Measurements from ENCODE around the gene CPOX.
"Not testable (repeated sequence)": the region's sequence is repeated elsewhere in the genome, so short reads cannot be mapped to it uniquely, and the experiment has no call there.

The CPOX gene

GRCh38 chr3:98563661-98564281 lies 29.6 kb downstream of the CPOX start:
- Histone ChIP-seq H3K36me3 (replicated peaks) (no peaks in the 10 kb centered on the region), H3K4me3 (no peak overlapping the region), H3K27me3 (ENCODE audit: low read depth) (peaks cover 2% of the 10 kb centered on the region; the same call in 1 of the 2 replicates), H3K9me3 (no peaks in the 10 kb centered on the region), H3K4me1 (no peaks in the 10 kb centered on the region)
- in situ Hi-C loops (cut with MboI; ENCODE audit: low sequenced_read_pairs): no loop called here
- no peak for DNase-seq (ENCODE audit: low spot score in 2 of 2)

DNA sequence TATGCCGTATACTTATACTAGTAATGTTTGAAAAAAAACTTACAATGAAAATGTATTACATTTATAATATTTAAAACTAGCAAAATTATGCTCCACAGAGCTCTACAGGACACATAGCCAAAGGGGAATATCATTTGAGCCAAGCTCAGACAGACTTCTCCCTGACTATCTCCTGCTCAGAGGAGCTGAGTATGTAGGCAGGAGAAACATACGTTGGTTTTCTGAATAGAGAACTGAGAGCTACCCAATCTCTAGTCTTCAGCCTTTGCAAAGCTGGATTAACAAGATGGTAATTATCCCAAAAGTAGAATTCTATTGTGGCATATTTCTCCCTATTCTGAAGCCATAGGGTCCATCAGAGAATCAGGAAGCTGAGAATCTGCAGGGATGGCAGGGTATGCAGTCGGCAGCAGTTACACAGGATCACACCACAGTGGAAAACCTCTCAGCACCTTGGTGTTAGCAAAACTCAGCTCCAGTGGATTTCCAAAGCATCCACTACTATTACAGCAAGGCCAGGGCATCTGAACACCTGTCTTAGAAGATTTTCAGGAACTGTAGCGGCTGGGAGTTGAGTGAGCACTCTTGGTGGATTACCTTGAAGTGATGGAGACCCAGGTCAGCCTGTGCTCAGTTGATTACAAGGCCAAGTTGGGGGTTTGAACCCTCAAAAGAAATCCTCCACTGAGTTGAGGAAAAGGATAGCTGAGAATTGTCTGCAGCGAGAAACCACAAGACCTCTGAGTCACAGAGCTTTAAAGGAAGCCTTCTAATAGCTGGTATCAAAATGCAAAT lies 31.5 kb downstream of the CPOX start:
- no peaks in the 10 kb centered on the region for H3K36me3 ChIP-seq (replicated peaks)
- no peaks in the 10 kb centered on the region for H3K9me3 ChIP-seq
- no peak for DNase-seq (ENCODE audit: low spot score in 2 of 2)
- H3K27me3 ChIP-seq (ENCODE audit: low read depth): 0 out of 2 replicates have a peak, but pooled peaks cover 3% of the 10 kb centered on the region
- H3K4me3 ChIP-seq: no peak overlapping the region
- no peaks in the 10 kb centered on the region for H3K4me1 ChIP-seq
- in situ Hi-C loops (cut with MboI; ENCODE audit: low sequenced_read_pairs): no loop called here

- no peak for DNase-seq (ENCODE audit: low spot score in 2 of 2)
- no peaks in the 10 kb centered on the region for H3K9me3 ChIP-seq
- no peaks in the 10 kb centered on the region for H3K4me1 ChIP-seq
- H3K4me3 ChIP-seq: no peak overlapping the region
- H3K27me3 ChIP-seq (ENCODE audit: low read depth): peaks cover 7% of the 10 kb centered on the region; the same call in 1 of the 2 replicates
- H3K36me3 ChIP-seq (replicated peaks): no peaks in the 10 kb centered on the region
- in situ Hi-C loops (cut with MboI; ENCODE audit: low sequenced_read_pairs): no loop called here
Observed at GRCh38 chr3:98560911-98561310, 32.5 kb downstream of the CPOX start.

GRCh38 chr3:98559769-98560168 lies 33.6 kb downstream of the CPOX start:
- H3K9me3 ChIP-seq; H3K27me3 ChIP-seq (ENCODE audit: low read depth); H3K4me1 ChIP-seq; in situ Hi-C loops (cut with MboI; ENCODE audit: low sequenced_read_pairs); DNase-seq (ENCODE audit: low spot score in 2 of 2); H3K4me3 ChIP-seq; H3K36me3 ChIP-seq (replicated peaks): not testable (repeated sequence)

DNA sequence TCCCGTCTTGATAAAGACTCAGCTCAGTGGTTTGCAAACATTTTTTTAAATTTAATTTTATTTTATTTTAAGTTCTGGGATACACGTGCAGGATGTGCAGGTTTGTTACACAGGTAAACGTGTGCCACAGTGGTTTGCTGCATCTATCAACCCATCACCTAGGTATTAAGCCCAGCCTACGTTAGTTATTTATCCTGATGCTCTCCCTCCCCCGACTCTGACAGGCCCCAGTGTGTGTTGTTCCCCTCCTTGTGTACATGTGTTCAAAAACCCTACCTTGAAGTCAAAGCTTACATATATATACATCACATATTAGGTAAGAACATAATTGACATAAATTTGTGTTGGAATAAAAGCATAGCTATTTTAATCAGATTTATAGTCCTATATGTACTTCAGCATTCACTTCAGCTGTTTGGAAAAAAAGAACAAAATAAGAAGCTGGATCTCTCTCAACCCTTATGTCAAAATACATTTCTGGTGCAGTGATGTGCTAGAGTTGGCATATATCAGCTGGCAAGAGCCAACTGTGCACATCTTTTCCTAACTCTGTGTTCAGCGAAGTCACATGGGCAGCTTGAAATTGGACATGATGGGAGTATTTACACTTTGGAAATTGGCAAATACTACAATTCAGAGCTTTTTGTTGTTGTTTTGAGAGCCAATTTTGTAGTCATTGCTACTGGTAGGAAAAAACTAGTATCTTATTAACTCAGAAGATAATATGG lies 35.1 kb downstream of the CPOX start:
- DNase-seq (ENCODE audit: low spot score in 2 of 2): no peak
- in situ Hi-C loops (cut with MboI; ENCODE audit: low sequenced_read_pairs): no loop called here
- Histone ChIP-seq H3K4me1 (no peaks in the 10 kb centered on the region; the same call in 1 of the 2 replicates), H3K4me3 (no peak overlapping the region), H3K27me3 (ENCODE audit: low read depth) (peaks cover 8% of the 10 kb centered on the region; the same call in 1 of the 2 replicates), H3K9me3 (no peaks in the 10 kb centered on the region), H3K36me3 (replicated peaks) (no peaks in the 10 kb centered on the region)

GRCh38 chr3:98557324-98558010 lies 35.9 kb downstream of the CPOX start:
- no peaks in the 10 kb centered on the region; the same call in 1 of the 2 replicates for H3K4me1 ChIP-seq
- H3K27me3 ChIP-seq (ENCODE audit: low read depth): peaks cover 8% of the 10 kb centered on the region; the same call in 1 of the 2 replicates
- in situ Hi-C loops (cut with MboI; ENCODE audit: low sequenced_read_pairs): no loop called here
- no peaks in the 10 kb centered on the region for H3K9me3 ChIP-seq
- DNase-seq (ENCODE audit: low spot score in 2 of 2): no peak
- no peak overlapping the region for H3K4me3 ChIP-seq
- H3K36me3 ChIP-seq (replicated peaks): no peaks in the 10 kb centered on the region

- Histone ChIP-seq H3K27me3 (ENCODE audit: low read depth) (peaks cover 8% of the 10 kb centered on the region; the same call in 1 of the 2 replicates), H3K36me3 (replicated peaks) (no peaks in the 10 kb centered on the region), H3K4me1 (no peaks in the 10 kb centered on the region; the same call in 1 of the 2 replicates), H3K9me3 (no peaks in the 10 kb centered on the region), H3K4me3 (no peak overlapping the region)
- in situ Hi-C loops (cut with MboI; ENCODE audit: low sequenced_read_pairs): no loop called here
- DNase-seq (ENCODE audit: low spot score in 2 of 2): no peak
Observed at GRCh38 chr3:98556164-98557130, 37.0 kb downstream of the CPOX start.

DNA sequence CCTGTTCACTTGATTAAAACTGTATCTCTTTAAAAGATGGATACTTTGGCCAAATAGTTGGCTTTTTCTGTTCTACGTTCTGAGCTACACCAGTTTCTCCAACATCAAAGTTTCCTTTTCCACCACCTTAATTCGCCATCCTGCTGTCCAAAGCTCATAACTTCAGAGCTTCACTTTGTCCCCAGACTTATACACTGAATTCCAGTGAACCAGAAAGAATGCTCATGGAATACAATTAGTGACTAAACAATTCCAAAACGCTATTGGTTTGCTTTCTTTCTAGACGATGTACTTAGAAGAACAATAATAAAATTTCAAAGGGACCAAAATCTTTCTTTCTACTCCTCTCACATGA lies 38.4 kb downstream of the CPOX start:
- H3K36me3 ChIP-seq (replicated peaks): no peaks in the 10 kb centered on the region
- no peak overlapping the region for H3K4me3 ChIP-seq
- DNase-seq (ENCODE audit: low spot score in 2 of 2): no peak
- no peaks in the 10 kb centered on the region; the same call in 1 of the 2 replicates for H3K4me1 ChIP-seq
- H3K27me3 ChIP-seq (ENCODE audit: low read depth): peaks cover 8% of the 10 kb centered on the region; the same call in 1 of the 2 replicates
- in situ Hi-C loops (cut with MboI; ENCODE audit: low sequenced_read_pairs): no loop called here
- H3K9me3 ChIP-seq: no peaks in the 10 kb centered on the region

- Histone ChIP-seq H3K4me1 (no peaks in the 10 kb centered on the region; the same call in 1 of the 2 replicates), H3K4me3 (no peak overlapping the region), H3K9me3 (no peaks in the 10 kb centered on the region), H3K36me3 (replicated peaks) (no peaks in the 10 kb centered on the region), H3K27me3 (ENCODE audit: low read depth) (peaks cover 8% of the 10 kb centered on the region; the same call in 1 of the 2 replicates)
- in situ Hi-C loops (cut with MboI; ENCODE audit: low sequenced_read_pairs): no loop called here
- no peak for DNase-seq (ENCODE audit: low spot score in 2 of 2)
Observed at GRCh38 chr3:98554580-98554979, 38.8 kb downstream of the CPOX start.

DNA sequence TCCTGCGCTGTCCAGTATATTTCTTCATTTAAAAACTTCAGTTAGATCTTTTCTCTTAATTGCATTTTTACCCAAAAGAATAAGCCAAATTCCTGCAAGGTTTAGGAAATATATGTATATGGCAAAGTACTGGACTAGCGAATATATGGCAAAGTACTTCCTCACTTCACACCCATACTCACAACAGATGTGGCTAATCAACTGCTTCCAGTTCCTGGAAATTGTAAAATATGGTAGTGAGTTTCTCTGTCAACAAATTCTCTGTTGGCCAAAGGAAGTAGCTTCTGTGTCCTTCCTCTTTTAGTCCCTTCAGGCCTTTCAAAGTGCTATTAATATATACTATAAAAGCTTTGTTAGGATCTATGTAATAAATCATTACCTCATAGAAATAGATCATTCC lies 39.7 kb downstream of the CPOX start:
- no peaks in the 10 kb centered on the region for H3K36me3 ChIP-seq (replicated peaks)
- DNase-seq (ENCODE audit: low spot score in 2 of 2): no peak
- no peak overlapping the region for H3K4me3 ChIP-seq
- H3K27me3 ChIP-seq (ENCODE audit: low read depth): peaks cover 8% of the 10 kb centered on the region; the same call in 1 of the 2 replicates
- in situ Hi-C loops (cut with MboI; ENCODE audit: low sequenced_read_pairs): no loop called here
- no peaks in the 10 kb centered on the region for H3K9me3 ChIP-seq
- H3K4me1 ChIP-seq: no peaks in the 10 kb centered on the region; the same call in 1 of the 2 replicates

GRCh38 chr3:98553021-98553563 lies 40.3 kb downstream of the CPOX start:
- in situ Hi-C loops (cut with MboI; ENCODE audit: low sequenced_read_pairs): no loop called here
- Histone ChIP-seq H3K27me3 (ENCODE audit: low read depth) (peaks cover 8% of the 10 kb centered on the region; the same call in 1 of the 2 replicates), H3K9me3 (no peaks in the 10 kb centered on the region), H3K4me3 (no peak overlapping the region), H3K4me1 (no peaks in the 10 kb centered on the region; the same call in 1 of the 2 replicates), H3K36me3 (replicated peaks) (no peaks in the 10 kb centered on the region)
- no peak for DNase-seq (ENCODE audit: low spot score in 2 of 2)

GRCh38 chr3:98552232-98553020 lies 41.0 kb downstream of the CPOX start:
- H3K4me1 ChIP-seq: no peaks in the 10 kb centered on the region; the same call in 1 of the 2 replicates
- H3K27me3 ChIP-seq (ENCODE audit: low read depth): peaks cover 8% of the 10 kb centered on the region; the same call in 1 of the 2 replicates
- H3K4me3 ChIP-seq: no peak overlapping the region
- no peaks in the 10 kb centered on the region for H3K36me3 ChIP-seq (replicated peaks)
- in situ Hi-C loops (cut with MboI; ENCODE audit: low sequenced_read_pairs): no loop called here
- no peak for DNase-seq (ENCODE audit: low spot score in 2 of 2)
- no peaks in the 10 kb centered on the region for H3K9me3 ChIP-seq

Measured in HAP-1 (cell line).